ENCODE measurements around the gene MORC4. TPM values are rescaled to one million over a fixed set of nuclear protein-coding genes. Genes with fewer than 3 reads are reported as not detected.

The MORC4 gene
- polyA plus RNA-seq, 2 of the 4 experiments (the other 2 are of a cell fraction): 75.7 to 98.2 TPM

DNA sequence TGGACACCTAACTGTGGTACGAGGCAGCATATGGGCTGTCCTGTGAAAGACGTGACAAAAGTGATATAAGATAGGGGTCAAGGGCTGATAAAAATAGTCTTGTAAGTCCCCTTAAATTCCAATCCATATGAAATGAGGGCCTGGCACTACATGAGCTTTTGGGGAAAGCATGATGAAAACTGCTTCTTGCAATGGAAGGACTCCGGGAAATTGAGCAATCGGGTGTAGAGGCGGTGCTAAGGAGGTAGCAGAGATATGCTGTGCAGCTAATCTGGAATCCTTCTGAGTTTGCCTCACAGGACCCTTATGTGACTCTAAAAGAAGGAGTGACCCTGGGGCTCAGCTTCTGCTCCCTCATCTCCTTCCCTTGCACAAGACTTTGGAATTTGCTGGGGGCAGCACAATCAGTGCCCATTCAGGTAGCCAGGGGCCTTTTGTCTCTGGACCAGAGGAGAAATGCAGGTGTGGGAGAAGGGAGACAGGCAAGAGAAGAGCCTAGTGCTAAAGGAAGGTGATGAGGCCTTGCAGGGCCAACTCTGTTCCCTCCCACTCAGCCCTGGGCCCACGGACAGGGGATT is 67.0 kb downstream of the MORC4 start:
- Histone ChIP-seq H3K9me3 (no peaks in the 10 kb centered on the region), H3K4me2 (peak overlapping the region; percentile 66), H3K4me3 (no peak overlapping the region), H3K4me1 (peaks cover 93% of the 10 kb centered on the region), H3K27ac (peak overlapping the region; percentile 92 to 99)
- ChIA-PET CTCF (interaction anchor here (0.7 to 5.8 kb wide), 9 partner anchors 10 to 39 kb away, joined by 3 to 38 read pairs (median 4); partner anchors contain the start of gene CLDN2), POLR2A (interaction anchor here (1.1 to 1.8 kb wide), 4 partner anchors 15 to 38 kb away, joined by 3 to 11 read pairs (median 3); no protein-coding TSS in a partner anchor)
- FAIRE-seq (no peak), DNase-seq (ENCODE audit: low read depth in 1 of 2, low spot score in 1 of 2) (peak in 1 of 2 experiments; percentile 35), ATAC-seq (peak; percentile 52 to 53; a peak in 5 of 6 replicates)
- TF ChIP-seq CEBPB (IDR thresholded peaks at IDR 0.05) (peak; percentile 59 to 70), ZSCAN20 (CRISPR knock-in tag; IDR thresholded peaks at IDR 0.05) (no peak), MAFK (IDR thresholded peaks at IDR 0.05; ENCODE audit: partially characterized antibody) (peak; percentile 37)
- WGBS (ENCODE audit: missing lambda C conversion rate): 41% methylated on average over 6 of the region's 6 CpGs

DNA sequence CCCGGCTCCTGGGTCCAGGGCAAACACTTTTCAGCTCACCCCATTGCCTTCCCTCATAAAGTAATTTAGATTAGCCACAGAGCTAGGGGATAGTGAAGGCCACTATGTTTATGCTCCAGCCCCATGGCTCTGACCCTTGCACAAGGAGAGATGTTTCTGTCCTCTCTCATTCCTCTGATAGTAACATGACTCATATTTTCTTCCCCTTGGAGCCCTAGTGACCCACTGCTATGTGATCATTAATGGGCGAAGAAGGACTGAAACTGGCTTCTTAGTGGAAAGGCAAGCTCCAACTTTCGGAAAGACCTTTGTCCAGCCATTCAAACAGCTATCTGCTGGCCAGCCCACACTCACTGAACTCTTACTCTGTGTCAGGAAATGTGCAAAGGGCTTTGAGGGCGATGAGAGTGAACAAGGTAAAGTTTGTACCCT is 67.5 kb downstream of the MORC4 start:
- FAIRE-seq (no peak), ATAC-seq (peak; percentile 22 to 49; a peak in 3 of 6 replicates), DNase-seq (ENCODE audit: low read depth in 1 of 2, low spot score in 1 of 2) (peak in 1 of 2 experiments; percentile 31)
- Histone ChIP-seq H3K27ac (peak overlapping the region; percentile 92 to 99), H3K4me3 (no peak overlapping the region), H3K9me3 (no peaks in the 10 kb centered on the region), H3K4me1 (peaks cover 97% of the 10 kb centered on the region), H3K4me2 (peak overlapping the region; percentile 66)
- ChIA-PET CTCF (interaction anchor here (1.0 to 5.8 kb wide), 8 partner anchors 10 to 38 kb away, joined by 3 to 38 read pairs (median 4); partner anchors contain the start of gene CLDN2), POLR2A (interaction anchor here (1.1 to 1.8 kb wide), 2 partner anchors 15 to 34 kb away, joined by 3 to 11 read pairs; no protein-coding TSS in a partner anchor)
- TF ChIP-seq, protein P1, sequence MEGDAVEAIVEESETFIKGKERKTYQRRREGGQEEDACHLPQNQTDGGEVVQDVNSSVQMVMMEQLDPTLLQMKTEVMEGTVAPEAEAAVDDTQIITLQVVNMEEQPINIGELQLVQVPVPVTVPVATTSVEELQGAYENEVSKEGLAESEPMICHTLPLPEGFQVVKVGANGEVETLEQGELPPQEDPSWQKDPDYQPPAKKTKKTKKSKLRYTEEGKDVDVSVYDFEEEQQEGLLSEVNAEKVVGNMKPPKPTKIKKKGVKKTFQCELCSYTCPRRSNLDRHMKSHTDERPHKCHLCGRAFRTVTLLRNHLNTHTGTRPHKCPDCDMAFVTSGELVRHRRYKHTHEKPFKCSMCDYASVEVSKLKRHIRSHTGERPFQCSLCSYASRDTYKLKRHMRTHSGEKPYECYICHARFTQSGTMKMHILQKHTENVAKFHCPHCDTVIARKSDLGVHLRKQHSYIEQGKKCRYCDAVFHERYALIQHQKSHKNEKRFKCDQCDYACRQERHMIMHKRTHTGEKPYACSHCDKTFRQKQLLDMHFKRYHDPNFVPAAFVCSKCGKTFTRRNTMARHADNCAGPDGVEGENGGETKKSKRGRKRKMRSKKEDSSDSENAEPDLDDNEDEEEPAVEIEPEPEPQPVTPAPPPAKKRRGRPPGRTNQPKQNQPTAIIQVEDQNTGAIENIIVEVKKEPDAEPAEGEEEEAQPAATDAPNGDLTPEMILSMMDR (IDR thresholded peaks at IDR 0.05): no peak
- TF ChIP-seq FOSL2 (IDR thresholded peaks at IDR 0.05): no peak
- TF ChIP-seq FOSL2 (CRISPR knock-in tag; IDR thresholded peaks at IDR 0.05): peak; percentile 53; the same call in 1 of the 2 replicates
- 56% methylated on average over 4 of the region's 4 CpGs for WGBS (ENCODE audit: missing lambda C conversion rate)

DNA sequence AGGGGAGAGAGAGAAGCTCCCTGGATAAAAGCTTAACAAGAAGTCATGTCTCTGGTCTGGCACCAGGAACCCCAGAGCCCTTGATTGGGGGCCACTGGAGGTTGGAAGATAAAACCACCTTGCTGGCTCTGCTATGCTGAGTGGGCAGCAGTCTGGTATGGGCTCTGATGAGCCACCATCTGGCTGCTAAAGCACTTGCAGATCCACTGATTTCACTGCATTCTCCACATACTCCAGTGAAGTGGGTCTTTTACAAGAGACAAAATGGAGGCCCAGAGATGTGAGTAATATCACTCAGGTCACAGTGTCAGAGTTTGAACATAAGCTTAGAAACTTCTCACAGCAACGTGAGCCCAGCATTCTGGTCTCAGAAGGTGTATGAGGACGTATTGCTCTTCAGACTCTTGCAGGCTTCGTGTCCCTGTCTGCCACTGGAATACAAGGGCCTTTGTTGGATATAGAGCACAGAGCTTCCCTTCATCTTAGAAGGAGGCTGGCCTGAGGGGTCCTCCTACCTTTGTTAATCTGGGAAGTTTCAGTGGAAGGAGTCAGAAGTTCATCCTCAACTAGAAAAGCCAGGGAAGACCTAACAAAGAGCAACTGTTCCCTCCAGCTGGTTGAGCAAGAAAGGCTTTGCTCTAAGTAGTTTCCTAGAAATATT is 68.1 kb downstream of the MORC4 start:
- ChIA-PET POLR2A (interaction anchor here (1.1 kb wide), 1 partner anchor 34 kb away, joined by 3 read pairs; no protein-coding TSS in a partner anchor), CTCF (interaction anchor here (1.0 to 5.8 kb wide), 12 partner anchors 9 to 38 kb away, joined by 3 to 38 read pairs (median 4); partner anchors contain the start of gene CLDN2)
- Histone ChIP-seq H3K9me3 (no peaks in the 10 kb centered on the region), H3K27ac (peak overlapping the region; percentile 92 to 99), H3K4me2 (peak overlapping the region; percentile 66), H3K4me3 (no peak overlapping the region), H3K4me1 (peaks cover 98% of the 10 kb centered on the region)
- 96% methylated on average over 3 of the region's 3 CpGs for WGBS (ENCODE audit: missing lambda C conversion rate)
- DNase-seq (ENCODE audit: low read depth in 1 of 2, low spot score in 1 of 2) (no peak), FAIRE-seq (no peak), ATAC-seq (0 out of 6 replicates have a peak, but pooled peaks of 1 of the 2 experiments have one; percentile 4)
- TF ChIP-seq ZNF302 (CRISPR knock-in tag; IDR thresholded peaks at IDR 0.05) (no peak), JUN (IDR thresholded peaks at IDR 0.05) (no peak), EHMT2 (IDR thresholded peaks at IDR 0.05; ENCODE audit: low read depth) (no peak), BHLHE40 (IDR thresholded peaks at IDR 0.05; ENCODE audit: low read depth, low read length) (no peak), NFE2L2 (conservative IDR thresholded peaks at IDR 0.05; ENCODE audit: low read length) (no peak), HOXA7 (CRISPR knock-in tag; IDR thresholded peaks at IDR 0.05) (no peak), JUNB (IDR thresholded peaks at IDR 0.05) (no peak), HOXB5 (CRISPR knock-in tag; IDR thresholded peaks at IDR 0.05) (no peak), MYC (IDR thresholded peaks at IDR 0.05; ENCODE audit: borderline replicate concordance, low read length) (no peak), KDM5A (IDR thresholded peaks at IDR 0.05) (no peak), HOXB13 (CRISPR knock-in tag; IDR thresholded peaks at IDR 0.05; ENCODE audit: low read depth) (no peak), GATA3 (IDR thresholded peaks at IDR 0.05; ENCODE audit: borderline replicate concordance) (no peak)
- TF ChIP-seq, protein P2, sequence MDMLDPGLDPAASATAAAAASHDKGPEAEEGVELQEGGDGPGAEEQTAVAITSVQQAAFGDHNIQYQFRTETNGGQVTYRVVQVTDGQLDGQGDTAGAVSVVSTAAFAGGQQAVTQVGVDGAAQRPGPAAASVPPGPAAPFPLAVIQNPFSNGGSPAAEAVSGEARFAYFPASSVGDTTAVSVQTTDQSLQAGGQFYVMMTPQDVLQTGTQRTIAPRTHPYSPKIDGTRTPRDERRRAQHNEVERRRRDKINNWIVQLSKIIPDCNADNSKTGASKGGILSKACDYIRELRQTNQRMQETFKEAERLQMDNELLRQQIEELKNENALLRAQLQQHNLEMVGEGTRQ (IDR thresholded peaks at IDR 0.05): no peak
- TF ChIP-seq, protein P3, sequence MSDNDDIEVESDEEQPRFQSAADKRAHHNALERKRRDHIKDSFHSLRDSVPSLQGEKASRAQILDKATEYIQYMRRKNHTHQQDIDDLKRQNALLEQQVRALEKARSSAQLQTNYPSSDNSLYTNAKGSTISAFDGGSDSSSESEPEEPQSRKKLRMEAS (IDR thresholded peaks at IDR 0.05): no peak
- TF ChIP-seq, protein P4, sequence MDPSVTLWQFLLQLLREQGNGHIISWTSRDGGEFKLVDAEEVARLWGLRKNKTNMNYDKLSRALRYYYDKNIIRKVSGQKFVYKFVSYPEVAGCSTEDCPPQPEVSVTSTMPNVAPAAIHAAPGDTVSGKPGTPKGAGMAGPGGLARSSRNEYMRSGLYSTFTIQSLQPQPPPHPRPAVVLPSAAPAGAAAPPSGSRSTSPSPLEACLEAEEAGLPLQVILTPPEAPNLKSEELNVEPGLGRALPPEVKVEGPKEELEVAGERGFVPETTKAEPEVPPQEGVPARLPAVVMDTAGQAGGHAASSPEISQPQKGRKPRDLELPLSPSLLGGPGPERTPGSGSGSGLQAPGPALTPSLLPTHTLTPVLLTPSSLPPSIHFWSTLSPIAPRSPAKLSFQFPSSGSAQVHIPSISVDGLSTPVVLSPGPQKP (IDR thresholded peaks at IDR 0.05; ENCODE audit: low read depth, low read length): no peak
- TF ChIP-seq, protein P5, sequence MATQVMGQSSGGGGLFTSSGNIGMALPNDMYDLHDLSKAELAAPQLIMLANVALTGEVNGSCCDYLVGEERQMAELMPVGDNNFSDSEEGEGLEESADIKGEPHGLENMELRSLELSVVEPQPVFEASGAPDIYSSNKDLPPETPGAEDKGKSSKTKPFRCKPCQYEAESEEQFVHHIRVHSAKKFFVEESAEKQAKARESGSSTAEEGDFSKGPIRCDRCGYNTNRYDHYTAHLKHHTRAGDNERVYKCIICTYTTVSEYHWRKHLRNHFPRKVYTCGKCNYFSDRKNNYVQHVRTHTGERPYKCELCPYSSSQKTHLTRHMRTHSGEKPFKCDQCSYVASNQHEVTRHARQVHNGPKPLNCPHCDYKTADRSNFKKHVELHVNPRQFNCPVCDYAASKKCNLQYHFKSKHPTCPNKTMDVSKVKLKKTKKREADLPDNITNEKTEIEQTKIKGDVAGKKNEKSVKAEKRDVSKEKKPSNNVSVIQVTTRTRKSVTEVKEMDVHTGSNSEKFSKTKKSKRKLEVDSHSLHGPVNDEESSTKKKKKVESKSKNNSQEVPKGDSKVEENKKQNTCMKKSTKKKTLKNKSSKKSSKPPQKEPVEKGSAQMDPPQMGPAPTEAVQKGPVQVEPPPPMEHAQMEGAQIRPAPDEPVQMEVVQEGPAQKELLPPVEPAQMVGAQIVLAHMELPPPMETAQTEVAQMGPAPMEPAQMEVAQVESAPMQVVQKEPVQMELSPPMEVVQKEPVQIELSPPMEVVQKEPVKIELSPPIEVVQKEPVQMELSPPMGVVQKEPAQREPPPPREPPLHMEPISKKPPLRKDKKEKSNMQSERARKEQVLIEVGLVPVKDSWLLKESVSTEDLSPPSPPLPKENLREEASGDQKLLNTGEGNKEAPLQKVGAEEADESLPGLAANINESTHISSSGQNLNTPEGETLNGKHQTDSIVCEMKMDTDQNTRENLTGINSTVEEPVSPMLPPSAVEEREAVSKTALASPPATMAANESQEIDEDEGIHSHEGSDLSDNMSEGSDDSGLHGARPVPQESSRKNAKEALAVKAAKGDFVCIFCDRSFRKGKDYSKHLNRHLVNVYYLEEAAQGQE (IDR thresholded peaks at IDR 0.05): no peak
- TF ChIP-seq, protein P6, sequence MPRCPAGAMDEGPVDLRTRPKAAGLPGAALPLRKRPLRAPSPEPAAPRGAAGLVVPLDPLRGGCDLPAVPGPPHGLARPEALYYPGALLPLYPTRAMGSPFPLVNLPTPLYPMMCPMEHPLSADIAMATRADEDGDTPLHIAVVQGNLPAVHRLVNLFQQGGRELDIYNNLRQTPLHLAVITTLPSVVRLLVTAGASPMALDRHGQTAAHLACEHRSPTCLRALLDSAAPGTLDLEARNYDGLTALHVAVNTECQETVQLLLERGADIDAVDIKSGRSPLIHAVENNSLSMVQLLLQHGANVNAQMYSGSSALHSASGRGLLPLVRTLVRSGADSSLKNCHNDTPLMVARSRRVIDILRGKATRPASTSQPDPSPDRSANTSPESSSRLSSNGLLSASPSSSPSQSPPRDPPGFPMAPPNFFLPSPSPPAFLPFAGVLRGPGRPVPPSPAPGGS (IDR thresholded peaks at IDR 0.05): no peak
